Measurements from ENCODE around the gene BEND3.

Gene BEND3

GRCh38 chr6:107132330-107132954 lies 17.1 kb upstream of the BEND3 start:
- Histone ChIP-seq H3K9me3 (ENCODE audit: control insufficient read depth, low read length) (no peaks in the 10 kb centered on the region), H3K9ac (ENCODE audit: low read length) (no peak overlapping the region), H3K4me3 (ENCODE audit: low read length) (no peak overlapping the region), H3K4me1 (ENCODE audit: control insufficient read depth, insufficient read depth, low read length) (no peaks in the 10 kb centered on the region), H3K27me3 (ENCODE audit: control insufficient read depth, insufficient read depth, low read length) (no peaks in the 10 kb centered on the region), H3K36me3 (ENCODE audit: control insufficient read depth, insufficient read depth, low read length) (no peaks in the 10 kb centered on the region)

GRCh38 chr6:107129370-107129925 lies 14.1 kb upstream of the BEND3 start:
- H3K9ac ChIP-seq (ENCODE audit: low read length): no peak overlapping the region
- H3K4me1 ChIP-seq (ENCODE audit: control insufficient read depth, insufficient read depth, low read length): no peaks in the 10 kb centered on the region

GRCh38 chr6:107128577-107128976 lies 13.3 kb upstream of the BEND3 start:
- Histone ChIP-seq H3K4me3 (ENCODE audit: low read length) (no peak overlapping the region), H3K9me3 (ENCODE audit: control insufficient read depth, low read length) (no peaks in the 10 kb centered on the region), H3K4me1 (ENCODE audit: control insufficient read depth, insufficient read depth, low read length) (no peaks in the 10 kb centered on the region), H3K36me3 (ENCODE audit: control insufficient read depth, insufficient read depth, low read length) (no peaks in the 10 kb centered on the region), H3K27me3 (ENCODE audit: control insufficient read depth, insufficient read depth, low read length) (no peaks in the 10 kb centered on the region), H3K9ac (ENCODE audit: low read length) (no peak overlapping the region)

More at GRCh38 chr6:107129370-107129925, 14.1 kb upstream of the BEND3 start:
- H3K9me3 ChIP-seq (ENCODE audit: control insufficient read depth, low read length): no peaks in the 10 kb centered on the region
- H3K27me3 ChIP-seq (ENCODE audit: control insufficient read depth, insufficient read depth, low read length): no peaks in the 10 kb centered on the region
- H3K4me3 ChIP-seq (ENCODE audit: low read length): no peak overlapping the region
- H3K36me3 ChIP-seq (ENCODE audit: control insufficient read depth, insufficient read depth, low read length): no peaks in the 10 kb centered on the region

- Histone ChIP-seq H3K4me1 (ENCODE audit: control insufficient read depth, insufficient read depth, low read length) (no peaks in the 10 kb centered on the region), H3K27me3 (ENCODE audit: control insufficient read depth, insufficient read depth, low read length) (no peaks in the 10 kb centered on the region), H3K9ac (ENCODE audit: low read length) (no peak overlapping the region), H3K4me3 (ENCODE audit: low read length) (no peak overlapping the region), H3K36me3 (ENCODE audit: control insufficient read depth, insufficient read depth, low read length) (no peaks in the 10 kb centered on the region), H3K9me3 (ENCODE audit: control insufficient read depth, low read length) (no peaks in the 10 kb centered on the region)
Measured at GRCh38 chr6:107128175-107128574, 12.9 kb upstream of the BEND3 start.

GRCh38 chr6:107125771-107126170 lies 10.5 kb upstream of the BEND3 start:
- no peak overlapping the region for H3K4me3 ChIP-seq (ENCODE audit: low read length)
- H3K27me3 ChIP-seq (ENCODE audit: control insufficient read depth, insufficient read depth, low read length): no peaks in the 10 kb centered on the region
- H3K4me1 ChIP-seq (ENCODE audit: control insufficient read depth, insufficient read depth, low read length): no peaks in the 10 kb centered on the region
- no peaks in the 10 kb centered on the region for H3K9me3 ChIP-seq (ENCODE audit: control insufficient read depth, low read length)
- no peak overlapping the region for H3K9ac ChIP-seq (ENCODE audit: low read length)
- H3K36me3 ChIP-seq (ENCODE audit: control insufficient read depth, insufficient read depth, low read length): no peaks in the 10 kb centered on the region

- no peaks in the 10 kb centered on the region for H3K4me1 ChIP-seq (ENCODE audit: control insufficient read depth, insufficient read depth, low read length)
- H3K27me3 ChIP-seq (ENCODE audit: control insufficient read depth, insufficient read depth, low read length): no peaks in the 10 kb centered on the region
- no peaks in the 10 kb centered on the region for H3K36me3 ChIP-seq (ENCODE audit: control insufficient read depth, insufficient read depth, low read length)
- no peaks in the 10 kb centered on the region for H3K9me3 ChIP-seq (ENCODE audit: control insufficient read depth, low read length)
- no peak overlapping the region for H3K4me3 ChIP-seq (ENCODE audit: low read length)
- H3K9ac ChIP-seq (ENCODE audit: low read length): no peak overlapping the region
Measured at GRCh38 chr6:107124934-107125348, 9.6 kb upstream of the BEND3 start.

GRCh38 chr6:107123501-107123900 lies 8.2 kb upstream of the BEND3 start:
- H3K27me3 ChIP-seq (ENCODE audit: control insufficient read depth, insufficient read depth, low read length): no peaks in the 10 kb centered on the region
- H3K36me3 ChIP-seq (ENCODE audit: control insufficient read depth, insufficient read depth, low read length): no peaks in the 10 kb centered on the region
- H3K4me1 ChIP-seq (ENCODE audit: control insufficient read depth, insufficient read depth, low read length): no peaks in the 10 kb centered on the region
- H3K9ac ChIP-seq (ENCODE audit: low read length): no peak overlapping the region
- no peaks in the 10 kb centered on the region for H3K9me3 ChIP-seq (ENCODE audit: control insufficient read depth, low read length)
- H3K4me3 ChIP-seq (ENCODE audit: low read length): no peak overlapping the region

GRCh38 chr6:107122748-107123147 lies 7.4 kb upstream of the BEND3 start:
- Histone ChIP-seq H3K4me3 (ENCODE audit: low read length) (no peak overlapping the region), H3K9me3 (ENCODE audit: control insufficient read depth, low read length) (no peaks in the 10 kb centered on the region), H3K36me3 (ENCODE audit: control insufficient read depth, insufficient read depth, low read length) (no peaks in the 10 kb centered on the region), H3K9ac (ENCODE audit: low read length) (no peak overlapping the region), H3K4me1 (ENCODE audit: control insufficient read depth, insufficient read depth, low read length) (no peaks in the 10 kb centered on the region), H3K27me3 (ENCODE audit: control insufficient read depth, insufficient read depth, low read length) (no peaks in the 10 kb centered on the region)

GRCh38 chr6:107121964-107122495 lies 6.7 kb upstream of the BEND3 start:
- no peaks in the 10 kb centered on the region for H3K36me3 ChIP-seq (ENCODE audit: control insufficient read depth, insufficient read depth, low read length)
- no peaks in the 10 kb centered on the region for H3K27me3 ChIP-seq (ENCODE audit: control insufficient read depth, insufficient read depth, low read length)
- H3K4me1 ChIP-seq (ENCODE audit: control insufficient read depth, insufficient read depth, low read length): no peaks in the 10 kb centered on the region
- no peak overlapping the region for H3K4me3 ChIP-seq (ENCODE audit: low read length)
- H3K9me3 ChIP-seq (ENCODE audit: control insufficient read depth, low read length): no peaks in the 10 kb centered on the region
- H3K9ac ChIP-seq (ENCODE audit: low read length): no peak overlapping the region

- Histone ChIP-seq H3K4me3 (ENCODE audit: low read length) (no peak overlapping the region), H3K27me3 (ENCODE audit: control insufficient read depth, insufficient read depth, low read length) (no peaks in the 10 kb centered on the region), H3K36me3 (ENCODE audit: control insufficient read depth, insufficient read depth, low read length) (no peaks in the 10 kb centered on the region), H3K9me3 (ENCODE audit: control insufficient read depth, low read length) (no peaks in the 10 kb centered on the region), H3K4me1 (ENCODE audit: control insufficient read depth, insufficient read depth, low read length) (peaks cover 7% of the 10 kb centered on the region), H3K9ac (ENCODE audit: low read length) (no peak overlapping the region)
Measured at GRCh38 chr6:107121266-107121665, 6.0 kb upstream of the BEND3 start.

- Histone ChIP-seq H3K4me1 (ENCODE audit: control insufficient read depth, insufficient read depth, low read length) (peaks cover 7% of the 10 kb centered on the region), H3K9me3 (ENCODE audit: control insufficient read depth, low read length) (no peaks in the 10 kb centered on the region), H3K36me3 (ENCODE audit: control insufficient read depth, insufficient read depth, low read length) (no peaks in the 10 kb centered on the region), H3K4me3 (ENCODE audit: low read length) (no peak overlapping the region), H3K27me3 (ENCODE audit: control insufficient read depth, insufficient read depth, low read length) (no peaks in the 10 kb centered on the region), H3K9ac (ENCODE audit: low read length) (no peak overlapping the region)
Measured at GRCh38 chr6:107120404-107120803, 5.1 kb upstream of the BEND3 start.

GRCh38 chr6:107118976-107119375 lies 3.7 kb upstream of the BEND3 start:
- H3K36me3 ChIP-seq (ENCODE audit: control insufficient read depth, insufficient read depth, low read length): no peaks in the 10 kb centered on the region

More at GRCh38 chr6:107118976-107119375, 3.7 kb upstream of the BEND3 start:
- no peaks in the 10 kb centered on the region for H3K9me3 ChIP-seq (ENCODE audit: control insufficient read depth, low read length)
- H3K27me3 ChIP-seq (ENCODE audit: control insufficient read depth, insufficient read depth, low read length): no peaks in the 10 kb centered on the region
- H3K4me1 ChIP-seq (ENCODE audit: control insufficient read depth, insufficient read depth, low read length): peaks cover 7% of the 10 kb centered on the region
- no peak overlapping the region for H3K9ac ChIP-seq (ENCODE audit: low read length)
- no peak overlapping the region for H3K4me3 ChIP-seq (ENCODE audit: low read length)

Data from mucosa of stomach (tissue), 1 donor.